GM12892 (cell line): ENCODE results near the gene PLEKHA8.

Source experiments
- DNase-seq: peaks from one replicate; pipeline ENCODE4 v3.0.0; 2011; ENCODE audit not compliant: insufficient read length
- FAIRE-seq: peaks from 2 replicates; lab custom pipeline; 2011; peaks lifted over from hg19 to GRCh38; lab: Jason Lieb, UNC
- POLR2A ChIP-seq: IDR thresholded peaks from 2 replicates; pipeline ENCODE4 v1.6.1; 2011; ENCODE audit warnings: low read depth, low read length, control low read depth
- POLR2AphosphoS5 ChIP-seq: IDR thresholded peaks from 2 replicates; pipeline ENCODE4 v1.6.1; 2011; ENCODE audit warnings: low read depth, low read length, control low read depth
- TAF1 ChIP-seq: IDR thresholded peaks from 2 replicates; pipeline ENCODE4 v1.6.1; 2011; ENCODE audit warnings: low read depth, mild to moderate bottlenecking, control low read depth, low read length, borderline replicate concordance

Gene PLEKHA8

GRCh38 chr7:30175636-30176147, 147.5 kb downstream of the PLEKHA8 start:
- no peak for DNase-seq
- no peak for TF ChIP-seq TAF1
- no peak for TF ChIP-seq POLR2AphosphoS5
- no peak for TF ChIP-seq POLR2A
- no peak for FAIRE-seq

DNA sequence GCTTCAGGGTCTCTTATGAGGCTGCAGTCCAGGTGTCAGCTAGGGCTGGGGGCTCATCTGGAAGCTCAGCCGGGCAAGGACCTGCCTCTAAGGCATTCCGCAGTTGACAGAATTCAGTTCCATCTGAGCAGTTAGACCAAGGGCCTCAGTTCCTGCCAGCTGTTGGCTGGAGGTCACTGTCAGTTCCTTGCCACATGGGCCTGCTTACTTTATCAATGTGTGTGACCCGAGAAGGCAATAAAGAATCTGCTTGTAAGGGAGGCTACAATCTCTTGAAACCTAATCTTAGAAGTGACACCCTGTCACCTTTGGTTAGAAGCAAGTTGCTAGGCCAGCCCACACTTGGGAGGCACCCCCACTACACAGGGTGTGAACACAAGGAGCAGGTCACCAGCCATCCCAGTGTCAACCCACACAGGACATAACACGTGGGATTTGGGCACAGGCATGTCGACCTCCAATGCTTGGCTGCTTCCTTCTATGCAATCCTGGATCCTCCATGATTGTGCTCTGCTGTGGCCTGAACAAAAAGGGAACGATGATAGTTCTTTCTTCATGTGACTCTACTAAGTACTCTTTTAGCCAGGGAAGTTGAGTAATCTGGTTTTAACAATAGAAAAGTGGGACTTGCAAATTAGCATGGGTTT, 148.4 kb downstream of the PLEKHA8 start:
- TF ChIP-seq TAF1 = no peak
- no peak for TF ChIP-seq POLR2AphosphoS5
- no peak for TF ChIP-seq POLR2A
- FAIRE-seq (no peak), DNase-seq (no peak)

GRCh38 chr7:30177186-30177585, 149.0 kb downstream of the PLEKHA8 start:
- TF ChIP-seq TAF1 = no peak
- TF ChIP-seq POLR2A = no peak
- no peak for TF ChIP-seq POLR2AphosphoS5
- DNase-seq = no peak
- no peak for FAIRE-seq

DNA sequence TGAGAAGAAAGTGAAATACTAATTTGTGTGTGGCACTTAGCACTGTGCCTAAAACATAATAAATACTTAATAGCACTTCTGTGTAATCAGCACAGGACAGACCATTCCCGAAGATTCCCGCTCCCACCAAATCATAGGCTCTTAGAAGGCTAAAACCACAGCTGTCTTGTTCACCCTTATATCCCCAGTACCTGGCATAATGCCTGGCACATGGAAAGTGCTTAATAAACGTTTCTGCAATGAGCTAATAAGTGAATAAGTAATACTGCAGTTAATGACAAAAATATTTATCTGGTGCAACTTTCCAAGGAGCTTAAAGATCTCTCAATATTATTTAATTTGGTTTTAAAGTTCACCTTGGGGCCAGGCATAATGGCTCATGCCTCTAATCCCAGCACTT, 149.8 kb downstream of the PLEKHA8 start:
- TF ChIP-seq POLR2AphosphoS5 (no peak), POLR2A (no peak)

GRCh38 chr7:30178748-30179436, 150.7 kb downstream of the PLEKHA8 start:
- FAIRE-seq (peak; percentile 73), DNase-seq (no peak)
- TF ChIP-seq TAF1 = no peak
- TF ChIP-seq POLR2A = no peak; the same call in 1 of the 2 replicates
- no peak for TF ChIP-seq POLR2AphosphoS5

More for the DNA sequence above, 149.8 kb downstream of the PLEKHA8 start:
- FAIRE-seq (no peak), DNase-seq (no peak)
